H9 (cell line): ENCODE measurements around the gene CUEDC1. TPM values are rescaled to one million over a fixed set of nuclear protein-coding genes. Genes with fewer than 3 reads are reported as not detected.

Experiments
- DNase-seq: peaks from one replicate; pipeline ENCODE4 v3.0.0-alpha.2; 2017
- H2AFZ ChIP-seq: one replicate; pipeline ENCODE4 v1.6.1; 2013; ENCODE audit warnings: mild to moderate bottlenecking, low read length, control low read depth, moderate library complexity
- H2AK5ac ChIP-seq: 2 replicates; pipeline ENCODE4 v1.6.1; 2013; ENCODE audit warnings: low read length, control low read depth, mixed read lengths; ENCODE audit not compliant: insufficient read length
- H2BK120ac ChIP-seq: one replicate; pipeline ENCODE4 v1.6.1; 2013; ENCODE audit warnings: low read depth, mild to moderate bottlenecking, low read length, control low read depth, inconsistent platforms; ENCODE audit not compliant: poor library complexity, severe bottlenecking
- H2BK12ac ChIP-seq: 2 replicates; pipeline ENCODE4 v1.6.1; 2013; ENCODE audit warnings: low read length, control low read depth, mixed read lengths, low read depth; ENCODE audit not compliant: insufficient read length
- H2BK15ac ChIP-seq: 2 replicates; pipeline ENCODE4 v1.6.1; 2013; ENCODE audit warnings: low read depth, low read length, control low read depth
- H2BK20ac ChIP-seq: one replicate; pipeline ENCODE4 v1.6.1; 2013; ENCODE audit warnings: low read depth, mild to moderate bottlenecking, low read length, control low read depth, inconsistent platforms; ENCODE audit not compliant: poor library complexity, severe bottlenecking
- H2BK5ac ChIP-seq: 2 replicates; pipeline ENCODE4 v1.6.1; 2013; ENCODE audit warnings: low read length, control low read depth, mixed read lengths; ENCODE audit not compliant: insufficient read length
- H3K14ac ChIP-seq: 2 replicates; pipeline ENCODE4 v1.6.1; 2013; ENCODE audit warnings: low read length, control low read depth; ENCODE audit not compliant: insufficient read depth
- H3K18ac ChIP-seq: 2 replicates; pipeline ENCODE4 v1.6.1; 2013; ENCODE audit warnings: low read depth, mild to moderate bottlenecking, mixed read lengths, low read length, control low read depth; ENCODE audit not compliant: insufficient read length
- H3K23ac ChIP-seq: 2 replicates; pipeline ENCODE4 v1.6.1; 2013; ENCODE audit warnings: low read length, control low read depth, mixed read lengths, low read depth; ENCODE audit not compliant: insufficient read length
- H3K23me2 ChIP-seq: 2 replicates; pipeline ENCODE4 v1.6.1; 2013; ENCODE audit warnings: low read depth, mild to moderate bottlenecking, mixed read lengths, low read length, control low read depth; ENCODE audit not compliant: insufficient read length, poor library complexity, severe bottlenecking
- H3K27ac ChIP-seq: 2 replicates; pipeline ENCODE4 v1.5.1; 2013; ENCODE audit warnings: low read length, control low read depth, mixed read lengths, low read depth; ENCODE audit not compliant: insufficient read length
- H3K27me3 ChIP-seq: 2 replicates; pipeline ENCODE4 v1.6.1; 2013; ENCODE audit warnings: low read length, control low read depth, inconsistent platforms; ENCODE audit not compliant: insufficient read depth
- H3K4ac ChIP-seq: 2 replicates; pipeline ENCODE4 v1.6.1; 2013; ENCODE audit warnings: low read depth, mild to moderate bottlenecking, control low read depth, inconsistent platforms, low read length, moderate library complexity
- H3K4me1 ChIP-seq: 2 replicates; pipeline ENCODE4 v1.6.1; 2013; ENCODE audit warnings: low read length, control low read depth, inconsistent platforms; ENCODE audit not compliant: insufficient read depth
- H3K4me2 ChIP-seq: 2 replicates; pipeline ENCODE4 v1.6.1; 2013; ENCODE audit warnings: low read length, control low read depth, mixed read lengths; ENCODE audit not compliant: insufficient read length, insufficient read depth
- H3K56ac ChIP-seq: 2 replicates; pipeline ENCODE4 v1.6.1; 2013; ENCODE audit warnings: low read depth, mild to moderate bottlenecking, mixed read lengths, low read length, control low read depth; ENCODE audit not compliant: insufficient read length
- H3K79me1 ChIP-seq: 2 replicates; pipeline ENCODE4 v1.6.1; 2013; ENCODE audit warnings: low read depth, mild to moderate bottlenecking, moderate library complexity, low read length, control low read depth, inconsistent platforms; ENCODE audit not compliant: insufficient read depth, poor library complexity, severe bottlenecking
- H3K79me2 ChIP-seq: 2 replicates; pipeline ENCODE4 v1.6.1; 2013; ENCODE audit warnings: low read length, control low read depth, inconsistent platforms; ENCODE audit not compliant: insufficient read depth
- H3K9ac ChIP-seq: 2 replicates; pipeline ENCODE4 v1.6.1; 2013; ENCODE audit warnings: low read length, control low read depth, mixed read lengths; ENCODE audit not compliant: insufficient read length; ENCODE audit errors: extremely low read depth
- H3K9me3 ChIP-seq: one replicate; pipeline ENCODE4 v1.6.1; 2013; ENCODE audit warnings: low read depth, low read length, inconsistent platforms; ENCODE audit not compliant: control insufficient read depth
- H3T11ph ChIP-seq: one replicate; pipeline ENCODE4 v1.6.1; 2013; ENCODE audit warnings: mild to moderate bottlenecking, low read length, control low read depth, inconsistent platforms
- H4K20me1 ChIP-seq: one replicate; pipeline ENCODE4 v1.6.1; 2013; ENCODE audit not compliant: control insufficient read depth, insufficient read length, insufficient read depth
- H4K5ac ChIP-seq: 2 replicates; pipeline ENCODE4 v1.6.1; 2013; ENCODE audit warnings: low read depth, mild to moderate bottlenecking, mixed read lengths, low read length, control low read depth; ENCODE audit not compliant: insufficient read length
- H4K8ac ChIP-seq: replicated peaks from 2 replicates; pipeline ENCODE4 v1.6.1; 2013; ENCODE audit warnings: low read length, control low read depth, mixed read lengths, low read depth; ENCODE audit not compliant: insufficient read length
- H4K91ac ChIP-seq: 2 replicates; pipeline ENCODE4 v1.6.1; 2013; ENCODE audit warnings: low read depth, mild to moderate bottlenecking, moderate library complexity, mixed read lengths, low read length, control low read depth; ENCODE audit not compliant: insufficient read length
- H3K27ac Mint-ChIP-seq, 3 experiments: 2 replicates in 2 of 3; 3 replicates in 1 of 3; pipeline ENCODE4 v1.8.0; 2020 to 2021; ENCODE audit warnings: mixed read lengths in 3 of 3, mild to moderate bottlenecking in 1 of 3, moderate library complexity in 1 of 3
- H3K27me3 Mint-ChIP-seq: 2 replicates; pipeline ENCODE4 v1.8.0; 2021; ENCODE audit warnings: low read depth, mild to moderate bottlenecking, moderate library complexity, mixed read lengths
- H3K36me3 Mint-ChIP-seq, 3 experiments: 2 replicates in 2 of 3; 3 replicates in 1 of 3; pipeline ENCODE4 v1.8.0; 2020 to 2021; ENCODE audit warnings: low read depth in 3 of 3, mixed read lengths in 3 of 3; ENCODE audit not compliant: insufficient read depth in 1 of 3
- H3K4me1 Mint-ChIP-seq, 2 experiments: 2 replicates each; pipeline ENCODE4 v1.8.0; 2020; ENCODE audit warnings: mixed read lengths in 2 of 2
- H3K4me3 Mint-ChIP-seq, 2 experiments: 2 replicates in 1 of 2; 3 replicates in 1 of 2; pipeline ENCODE4 v1.8.0; 2020 to 2021; ENCODE audit warnings: mild to moderate bottlenecking in 2 of 2, mixed read lengths in 2 of 2, moderate library complexity in 1 of 2
- H3K9me3 Mint-ChIP-seq, 2 experiments: 2 replicates in 1 of 2; 3 replicates in 1 of 2; pipeline ENCODE4 v1.8.0; 2020; ENCODE audit warnings: mild to moderate bottlenecking in 2 of 2, mixed read lengths in 2 of 2, moderate library complexity in 1 of 2
- CTCF ChIP-seq: fragments of 200-600 bp; sonication (generic); conservative IDR thresholded peaks from 3 replicates; pipeline ENCODE4 v1.8.0; 2021; ENCODE audit warnings: antibody characterized with exemption, mild to moderate bottlenecking
- WGBS: extraction: QIAGEN DNeasy Blood & Tissue Kit; methylation state at CpG from one replicate; pipeline ENCODE4 v1.1.7; 2013; ENCODE audit warnings: missing lambda C conversion rate, low lambda C conversion rate, mixed read lengths; ENCODE audit not compliant: insufficient read length; ENCODE audit errors: extremely low coverage; 5-methylcytosine and 5-hydroxymethylcytosine counted together
- total RNA-seq: library from RNA; stranded (reverse); gene quantifications from 2 replicates; pipeline ENCODE4 v1.2.1, GENCODE V29; 2021

The CUEDC1 gene
- total RNA-seq, 1 experiment from 2014 or later = 7.3 TPM

DNA sequence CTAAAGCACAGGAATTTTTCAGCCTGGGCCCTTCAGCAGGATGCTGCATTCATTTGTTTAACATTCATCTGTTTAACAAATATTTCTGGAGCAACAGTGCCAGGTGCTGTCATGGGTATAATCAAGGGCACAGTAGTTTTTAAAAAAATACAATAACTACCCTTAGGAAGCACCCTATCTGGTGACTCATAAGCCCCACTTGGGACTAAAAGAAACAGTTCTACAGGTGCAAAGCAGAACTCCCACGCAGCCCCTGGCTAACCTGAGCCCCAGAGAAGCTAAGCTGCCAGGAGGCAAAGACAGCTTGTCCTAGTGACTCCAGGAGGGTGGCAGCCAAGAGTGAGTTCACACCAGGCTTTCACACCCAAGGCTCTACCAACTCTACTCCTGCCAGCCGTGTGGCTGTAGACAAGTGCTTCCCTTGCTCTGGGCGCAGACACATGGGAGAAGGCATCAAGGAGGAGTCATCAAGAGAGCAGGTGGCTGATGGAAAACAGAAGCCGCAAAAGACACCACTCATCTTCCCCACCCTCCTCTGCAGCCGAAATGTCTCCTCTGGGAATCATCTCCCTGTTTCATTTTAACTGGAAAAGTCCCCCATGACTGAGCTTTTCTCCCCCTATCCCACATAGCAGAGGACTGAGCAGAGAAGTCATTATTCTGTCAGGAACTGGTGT, 14.4 kb downstream of the CUEDC1 start:
- Histone ChIP-seq H4K8ac (no peak overlapping the region), H2BK15ac (no peak overlapping the region)
- no peak for TF ChIP-seq CTCF

More for the DNA sequence above, 14.4 kb downstream of the CUEDC1 start:
- Histone ChIP-seq H3K27ac (no peak overlapping the region), H2BK20ac (no peak overlapping the region), H3K23me2 (no peaks in the 10 kb centered on the region), H3K9me3 (no peaks in the 10 kb centered on the region), H3K9ac (no peak overlapping the region), H3K4me2 (no peak overlapping the region), H2BK120ac (no peak overlapping the region), H3K4ac (no peak overlapping the region), H3K79me2 (no peaks in the 10 kb centered on the region), H3T11ph (no peak overlapping the region), H3K14ac (no peak overlapping the region), H3K27me3 (no peaks in the 10 kb centered on the region), H3K18ac (no peak overlapping the region), H4K5ac (no peak overlapping the region), H2AK5ac (no peak overlapping the region), H4K91ac (no peak overlapping the region), H3K79me1 (no peaks in the 10 kb centered on the region), H3K56ac (no peak overlapping the region), H2AFZ (no peak overlapping the region), H3K23ac (no peak overlapping the region), H4K20me1 (peaks cover 2% of the 10 kb centered on the region), H3K4me1 (peaks cover 2% of the 10 kb centered on the region; the same call in 1 of the 2 replicates), H2BK12ac (no peak overlapping the region), H2BK5ac (no peak overlapping the region)
- H3K4me1 Mint-ChIP-seq = peaks cover 21 to 22% of the 10 kb centered on the region in 2 experiments
- DNase-seq = no peak
- WGBS = no CpG with 5 or more reads among the region's 5 CpGs
- no peak overlapping the region for H3K27ac Mint-ChIP-seq
- H3K9me3 Mint-ChIP-seq = no peaks in the 10 kb centered on the region
- no peaks in the 10 kb centered on the region for H3K36me3 Mint-ChIP-seq
- no peaks in the 10 kb centered on the region for H3K27me3 Mint-ChIP-seq
- H3K4me3 Mint-ChIP-seq = no peak overlapping the region
